ENCODE measurements around the gene MLLT3.

DNA sequence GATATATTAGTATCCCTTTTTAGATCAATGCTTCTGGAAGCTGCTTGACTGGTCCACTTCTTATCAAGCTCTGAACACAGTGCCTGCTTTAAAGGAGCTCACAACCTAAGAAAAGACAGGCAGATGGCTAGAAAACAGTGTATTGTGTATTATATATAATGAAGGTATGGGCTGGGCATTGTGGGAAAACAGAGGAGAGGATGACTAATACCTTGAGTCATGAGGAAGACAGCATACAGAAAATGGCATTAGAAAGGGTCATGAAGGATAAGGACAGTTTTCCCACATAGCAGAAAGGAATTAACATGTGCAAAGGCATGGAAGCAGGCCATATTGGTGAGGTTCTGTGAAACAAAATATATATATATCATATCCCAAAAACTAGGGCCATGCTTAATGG lies 309.6 kb downstream of the MLLT3 start:
- TF ChIP-seq POLR2A (IDR thresholded peaks at IDR 0.05; ENCODE audit: low read depth, low read length) (no peak), POLR2AphosphoS5 (IDR thresholded peaks at IDR 0.05; ENCODE audit: low read depth, low read length) (no peak)
